ENCODE data around the gene TBC1D14. TPM values are rescaled to one million over a fixed set of nuclear protein-coding genes. Genes with fewer than 3 reads are reported as not detected.

The TBC1D14 gene
- total RNA-seq, 1 experiment from 2014 or later = 44.3 TPM

DNA sequence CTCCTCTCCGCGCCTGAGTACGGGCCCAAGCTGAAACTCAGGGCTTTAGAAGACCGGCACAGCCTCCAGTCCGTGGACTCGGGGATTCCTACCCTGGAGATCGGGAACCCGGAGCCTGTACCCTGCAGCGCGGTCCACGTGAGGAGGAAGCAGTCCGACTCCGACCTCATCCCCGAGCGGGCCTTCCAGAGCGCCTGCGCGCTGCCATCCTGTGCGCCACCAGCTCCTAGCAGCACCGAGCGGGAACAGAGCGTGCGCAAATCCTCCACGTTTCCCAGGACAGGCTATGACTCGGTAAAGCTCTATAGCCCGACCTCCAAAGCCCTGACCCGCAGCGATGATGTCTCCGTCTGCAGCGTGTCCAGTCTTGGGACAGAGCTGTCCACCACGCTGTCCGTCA, 13.9 kb downstream of the TBC1D14 start:
- TF ChIP-seq CTCF (conservative IDR thresholded peaks at IDR 0.05; ENCODE audit: low read depth, low read length) (no peak), EZH2 (IDR thresholded peaks at IDR 0.05; ENCODE audit: borderline replicate concordance, low read depth, low read length, poor library complexity, severe bottlenecking) (no peak)
- Histone ChIP-seq H3K4me3 (ENCODE audit: low read depth, low read length, poor library complexity, severe bottlenecking) (no peak overlapping the region), H3K4me1 (ENCODE audit: insufficient read depth, low read length, poor library complexity, severe bottlenecking) (peaks cover 10% of the 10 kb centered on the region), H3K36me3 (ENCODE audit: insufficient read depth, low read length, poor library complexity, severe bottlenecking) (peaks cover 15% of the 10 kb centered on the region), H3K27me3 (replicated peaks; ENCODE audit: insufficient read depth, low read depth, low read length, poor library complexity) (no peaks in the 10 kb centered on the region), H3K9me3 (ENCODE audit: low read depth, low read length, poor library complexity, severe bottlenecking) (no peaks in the 10 kb centered on the region), H3K27ac (ENCODE audit: low read depth, low read length, poor library complexity, severe bottlenecking) (no peak overlapping the region)
- no peak for DNase-seq (ENCODE audit: low spot score)
- intact Hi-C loops (cut with micrococcal nuclease; ENCODE audit: unreplicated experiment) = no loop called here
- CTCF ChIA-PET = no interaction called here
- no TSS peak for BruUV-seq (replicated peaks)
- POLR2A ChIA-PET (ENCODE audit: low non-redundant PET) = no interaction called here

DNA sequence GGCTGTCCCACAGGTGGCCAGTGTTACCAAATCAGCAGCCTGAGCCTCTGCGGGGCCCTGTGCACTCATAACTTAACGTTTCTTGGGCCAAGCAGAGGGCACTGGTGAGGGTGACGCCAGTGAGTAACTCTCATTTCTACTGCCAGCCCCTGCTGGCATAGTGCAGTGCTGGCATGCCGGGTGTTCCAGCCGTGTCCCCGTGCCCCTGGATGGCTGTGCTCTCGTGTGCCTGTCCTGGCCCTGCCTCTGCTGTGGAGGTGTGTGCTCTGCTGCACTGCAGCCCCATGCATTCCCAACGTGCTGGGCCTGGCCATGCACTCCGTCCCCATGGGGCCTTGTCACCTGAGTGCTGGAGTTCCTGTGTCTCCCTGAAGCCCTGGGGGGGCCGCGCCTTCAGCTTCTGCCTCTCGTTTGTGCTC, 14.7 kb downstream of the TBC1D14 start:
- intact Hi-C loops (cut with micrococcal nuclease; ENCODE audit: unreplicated experiment) = no loop called here
- no TSS peak for BruUV-seq (replicated peaks)
- H3K4me1 ChIP-seq (ENCODE audit: insufficient read depth, low read length, poor library complexity, severe bottlenecking) = peaks cover 7% of the 10 kb centered on the region
- no peak overlapping the region for H3K4me3 ChIP-seq (ENCODE audit: low read depth, low read length, poor library complexity, severe bottlenecking)
- H3K9me3 ChIP-seq (ENCODE audit: low read depth, low read length, poor library complexity, severe bottlenecking) = no peaks in the 10 kb centered on the region
- ChIA-PET POLR2A (ENCODE audit: low non-redundant PET) (no interaction called here), CTCF (no interaction called here)
- H3K36me3 ChIP-seq (ENCODE audit: insufficient read depth, low read length, poor library complexity, severe bottlenecking) = peaks cover 15% of the 10 kb centered on the region
- no peak overlapping the region for H3K27ac ChIP-seq (ENCODE audit: low read depth, low read length, poor library complexity, severe bottlenecking)
- H3K27me3 ChIP-seq (replicated peaks; ENCODE audit: insufficient read depth, low read depth, low read length, poor library complexity) = no peaks in the 10 kb centered on the region
- TF ChIP-seq CTCF (conservative IDR thresholded peaks at IDR 0.05; ENCODE audit: low read depth, low read length) (no peak), EZH2 (IDR thresholded peaks at IDR 0.05; ENCODE audit: borderline replicate concordance, low read depth, low read length, poor library complexity, severe bottlenecking) (no peak)
- no peak for DNase-seq (ENCODE audit: low spot score)

GRCh38 chr4:6925357-6925836, 15.8 kb downstream of the TBC1D14 start:
- BruUV-seq (replicated peaks) = no TSS peak
- Histone ChIP-seq H3K9me3 (ENCODE audit: low read depth, low read length, poor library complexity, severe bottlenecking) (no peaks in the 10 kb centered on the region), H3K27ac (ENCODE audit: low read depth, low read length, poor library complexity, severe bottlenecking) (no peak overlapping the region), H3K27me3 (replicated peaks; ENCODE audit: insufficient read depth, low read depth, low read length, poor library complexity) (no peaks in the 10 kb centered on the region), H3K4me1 (ENCODE audit: insufficient read depth, low read length, poor library complexity, severe bottlenecking) (peaks cover 7% of the 10 kb centered on the region), H3K4me3 (ENCODE audit: low read depth, low read length, poor library complexity, severe bottlenecking) (no peak overlapping the region), H3K36me3 (ENCODE audit: insufficient read depth, low read length, poor library complexity, severe bottlenecking) (peaks cover 15% of the 10 kb centered on the region)
- intact Hi-C loops (cut with micrococcal nuclease; ENCODE audit: unreplicated experiment) = no loop called here
- DNase-seq (ENCODE audit: low spot score) = no peak
- ChIA-PET POLR2A (ENCODE audit: low non-redundant PET) (no interaction called here), CTCF (no interaction called here)
- TF ChIP-seq CTCF (conservative IDR thresholded peaks at IDR 0.05; ENCODE audit: low read depth, low read length) (no peak), EZH2 (IDR thresholded peaks at IDR 0.05; ENCODE audit: borderline replicate concordance, low read depth, low read length, poor library complexity, severe bottlenecking) (no peak)
